Measurements from ENCODE around the gene AGO4.
"Not testable (repeated sequence)": the region's sequence is repeated elsewhere in the genome, so short reads cannot be mapped to it uniquely, and the experiment has no call there.

Gene AGO4

DNA sequence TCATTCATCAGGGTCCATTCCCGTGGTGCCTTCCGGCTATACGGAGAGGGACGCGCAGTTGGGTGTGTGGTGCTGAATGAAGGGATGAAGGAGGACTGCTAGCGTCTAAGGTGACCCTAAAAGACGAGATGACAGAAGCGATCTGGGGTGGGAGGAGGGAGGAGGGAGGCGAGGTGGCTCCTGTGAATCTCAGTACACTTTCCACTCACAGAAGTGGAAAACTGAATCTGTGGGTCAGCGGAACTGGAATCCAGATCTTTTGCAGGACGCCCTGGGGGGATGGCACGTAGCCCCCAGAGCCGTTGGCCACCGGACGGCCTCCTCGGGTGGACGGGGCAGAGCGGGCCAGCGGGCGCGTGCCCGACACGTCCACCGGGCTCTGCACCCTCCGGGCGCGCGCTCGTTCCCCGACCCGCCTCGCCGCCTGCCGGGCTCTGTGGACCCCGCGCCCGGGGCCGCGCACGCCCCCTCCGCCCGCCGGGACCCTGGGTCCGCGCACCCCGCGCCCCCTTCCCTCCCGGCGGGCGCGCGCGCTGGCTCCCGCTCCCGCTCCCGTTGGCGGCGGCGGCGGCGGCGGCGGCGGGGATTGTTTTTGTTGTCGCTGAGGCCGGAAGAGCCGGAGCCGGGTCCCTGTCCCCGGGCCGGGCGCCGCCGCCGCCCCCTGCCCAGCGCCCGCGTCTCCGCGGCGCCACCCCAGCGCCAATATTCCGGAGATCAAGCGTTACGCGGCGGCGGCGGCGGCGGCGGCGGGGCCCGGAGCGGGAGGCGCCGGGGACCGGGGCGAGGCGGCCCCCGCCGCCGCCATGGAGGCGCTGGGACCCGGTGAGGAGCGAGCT is at the start of gene AGO4:
AGO4 (plus strand) TSS at position 403 of the 836 bp plus-strand sequence; CDS start at position 804, 401 bp downstream.
- DNase-seq (ENCODE audit: low read depth), result no peak

DNA sequence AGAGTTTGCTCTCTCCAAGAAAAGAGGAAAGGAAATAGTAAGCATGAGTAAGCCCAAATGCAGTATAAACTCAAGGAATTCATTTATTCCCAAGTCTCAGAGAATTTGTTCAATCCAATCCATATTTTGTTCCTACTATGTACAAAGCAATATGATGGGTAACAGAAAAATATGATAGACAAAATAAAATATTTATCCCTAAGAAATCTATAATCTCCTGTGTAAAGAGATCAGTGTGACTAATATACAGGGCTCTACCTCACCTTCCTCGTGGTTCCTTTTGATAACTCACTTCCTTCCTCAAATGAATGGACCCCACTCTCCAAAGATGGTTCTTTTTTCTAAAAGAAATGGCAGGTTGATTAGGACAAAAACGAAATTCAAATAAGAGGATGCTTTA is 45.7 kb upstream of the AGO4 start:
- no peak for DNase-seq (ENCODE audit: low read depth)

DNA sequence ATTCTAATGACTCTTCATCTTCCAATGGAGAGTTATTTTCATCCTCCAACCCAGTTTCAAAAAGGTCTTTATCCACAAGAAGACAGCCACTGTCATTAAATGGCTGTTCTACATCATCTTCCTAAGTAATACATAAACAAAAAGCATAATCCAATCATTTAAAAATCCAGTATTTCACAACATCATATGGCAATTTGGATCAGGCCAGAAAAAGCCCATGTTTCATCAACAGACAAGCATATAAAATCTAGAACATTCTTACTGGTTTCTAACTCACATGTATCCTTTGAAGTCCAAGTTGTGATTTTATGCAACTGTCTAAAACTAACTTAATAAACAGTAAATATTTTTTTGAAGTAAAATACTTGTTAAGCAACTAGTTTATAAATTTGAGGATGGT is 44.6 kb upstream of the AGO4 start:
- DNase-seq (ENCODE audit: low read depth), result no peak

DNA sequence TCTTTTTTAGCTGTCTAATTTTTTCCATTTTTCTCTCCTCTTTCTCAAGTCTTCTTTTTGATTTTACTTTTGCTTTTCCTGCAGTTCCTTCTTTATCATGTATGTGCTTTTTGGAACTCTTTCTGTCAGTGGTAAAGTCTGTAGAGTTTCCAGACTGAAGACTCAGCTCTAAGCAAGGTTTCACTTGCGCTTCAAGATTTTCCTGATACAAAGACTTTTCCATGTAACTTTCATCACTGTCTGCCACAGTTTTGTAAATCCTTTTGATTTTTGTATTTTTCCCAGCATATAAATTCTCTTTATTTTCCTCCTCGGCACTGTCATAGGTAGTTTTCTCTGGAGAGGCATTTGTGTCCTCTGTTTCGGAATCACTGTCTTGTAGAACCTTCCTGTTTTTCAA is 43.5 kb upstream of the AGO4 start:
- DNase-seq (ENCODE audit: low read depth), result no peak

DNA sequence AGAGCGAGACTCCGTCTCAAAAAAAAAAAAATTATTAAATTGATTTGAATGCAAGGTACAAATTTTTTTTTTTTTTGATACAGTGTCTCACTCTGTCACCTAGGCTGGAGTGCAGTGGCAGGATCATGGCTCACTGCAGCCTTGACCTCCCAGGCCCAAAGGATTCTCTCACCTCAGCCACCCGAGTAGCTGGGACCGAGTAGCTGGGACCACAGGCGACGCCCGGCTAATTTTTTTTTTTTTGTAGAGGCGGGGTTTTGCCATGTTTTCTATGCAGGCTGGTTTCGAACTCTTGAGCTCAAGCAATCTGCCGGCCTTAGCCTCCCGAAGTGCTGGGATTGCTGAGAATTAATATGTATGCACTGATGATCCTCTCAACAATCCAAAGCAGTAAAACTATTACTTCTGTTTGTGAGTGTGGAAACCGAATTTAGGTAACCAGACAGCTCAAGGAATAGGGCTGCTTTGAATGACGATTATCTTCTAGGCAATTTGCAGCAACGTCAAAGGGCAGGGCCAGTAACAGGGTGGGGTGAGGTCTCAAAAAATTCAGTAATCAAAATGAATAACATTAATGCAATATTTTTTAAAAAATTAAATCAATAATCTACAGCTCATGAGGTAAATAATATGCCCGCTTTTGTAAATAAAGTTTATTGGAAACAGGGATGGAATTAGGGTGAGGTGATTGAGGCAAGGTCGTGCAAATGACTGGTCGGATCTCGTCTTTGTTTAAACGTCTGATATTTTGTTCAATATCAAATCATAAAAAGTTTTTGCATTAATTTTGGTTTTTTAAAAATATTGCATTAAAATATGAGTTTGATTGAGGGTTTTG is 39.2 kb upstream of the AGO4 start:
- DNase-seq (ENCODE audit: low read depth), result no peak

DNA sequence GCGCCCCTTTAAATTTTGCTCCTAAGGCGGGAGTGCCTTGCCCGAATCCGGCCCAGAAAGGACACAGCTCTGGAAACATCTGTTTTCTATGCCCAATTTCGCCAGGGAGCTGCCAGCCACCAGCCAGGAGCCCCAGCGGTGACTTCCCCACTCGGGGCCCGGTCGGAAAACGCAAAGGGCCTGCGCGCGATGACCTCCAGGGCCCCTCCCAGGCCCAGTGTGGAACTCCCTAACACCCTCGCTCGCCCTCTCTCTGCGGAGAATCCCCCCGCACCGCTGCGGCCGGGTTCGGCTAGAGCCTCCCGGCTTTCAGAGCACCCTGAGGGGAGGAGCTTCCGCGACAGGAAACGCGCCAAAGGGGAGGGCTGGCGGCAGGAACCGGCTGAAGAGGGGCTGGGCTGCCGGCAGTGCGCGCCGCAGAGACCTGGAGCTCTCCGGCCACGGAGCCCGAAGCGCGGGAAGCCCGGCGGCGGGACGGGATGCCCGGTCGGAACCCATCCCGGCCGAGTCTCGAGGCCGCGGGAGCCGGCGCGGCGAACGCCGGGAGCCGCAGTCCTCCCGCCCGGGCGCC is 38.5 kb upstream of the AGO4 start:
- peak; percentile 66 for DNase-seq (ENCODE audit: low read depth)

DNA sequence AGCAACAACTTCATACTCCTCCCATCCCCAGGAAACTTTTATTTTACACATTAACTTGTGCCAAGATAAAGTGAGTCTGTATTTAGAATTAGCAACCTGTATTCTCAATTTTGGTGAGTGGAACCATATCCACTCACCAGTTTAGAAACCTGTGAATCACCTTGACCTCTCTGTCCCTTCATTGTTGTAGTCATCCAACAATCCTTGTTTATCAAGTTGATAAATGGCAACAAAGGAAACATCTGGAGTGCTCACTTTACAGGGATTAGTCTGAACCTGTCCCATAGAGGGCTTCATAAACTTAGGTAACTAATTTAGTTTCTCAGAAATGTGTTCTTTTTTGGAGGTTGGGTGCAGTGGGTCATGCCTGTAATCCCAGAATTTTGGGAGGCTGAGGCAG is 34.1 kb upstream of the AGO4 start:
- DNase-seq (ENCODE audit: low read depth), result no peak

DNA sequence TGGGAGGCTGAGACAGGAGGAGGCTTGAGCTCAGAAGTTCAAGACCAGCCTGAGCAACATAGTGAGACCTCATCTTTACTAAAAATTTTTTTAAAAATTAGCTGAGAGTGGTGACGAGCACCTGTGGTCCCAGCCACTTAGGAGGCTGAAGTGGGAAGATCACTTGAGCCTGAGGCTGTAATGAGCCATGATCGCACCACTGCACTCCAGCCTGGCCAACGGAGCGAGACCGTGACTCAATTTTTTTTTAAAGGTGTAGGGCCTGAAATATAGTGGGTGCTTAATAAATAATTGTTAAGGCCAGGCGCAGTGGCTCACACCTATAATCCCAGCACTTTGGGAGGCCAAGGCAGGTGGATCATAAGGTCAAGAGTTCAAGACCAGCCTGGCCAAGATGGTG is 31.6 kb upstream of the AGO4 start:
- DNase-seq (ENCODE audit: low read depth), result not testable (repeated sequence)

DNA sequence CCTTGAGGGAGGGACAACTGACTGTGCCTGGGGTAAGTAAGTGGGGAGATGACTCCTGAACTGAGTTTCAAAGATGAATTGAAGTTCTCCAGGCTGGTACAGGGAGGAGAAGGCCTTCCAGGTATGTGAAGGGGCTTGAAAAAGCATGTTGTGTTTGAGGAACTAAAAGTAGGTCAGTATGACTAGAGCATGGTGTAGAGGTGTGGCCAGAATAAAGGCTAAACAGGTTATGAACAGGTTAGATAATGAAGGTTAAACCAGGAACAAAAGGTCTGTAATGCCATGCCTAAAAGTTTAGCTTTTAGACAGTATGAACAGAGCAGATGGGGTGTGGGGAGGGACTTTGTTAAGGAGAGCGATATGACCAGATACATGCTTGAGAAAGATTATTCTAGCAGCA is 30.7 kb upstream of the AGO4 start:
- no peak for DNase-seq (ENCODE audit: low read depth)

DNA sequence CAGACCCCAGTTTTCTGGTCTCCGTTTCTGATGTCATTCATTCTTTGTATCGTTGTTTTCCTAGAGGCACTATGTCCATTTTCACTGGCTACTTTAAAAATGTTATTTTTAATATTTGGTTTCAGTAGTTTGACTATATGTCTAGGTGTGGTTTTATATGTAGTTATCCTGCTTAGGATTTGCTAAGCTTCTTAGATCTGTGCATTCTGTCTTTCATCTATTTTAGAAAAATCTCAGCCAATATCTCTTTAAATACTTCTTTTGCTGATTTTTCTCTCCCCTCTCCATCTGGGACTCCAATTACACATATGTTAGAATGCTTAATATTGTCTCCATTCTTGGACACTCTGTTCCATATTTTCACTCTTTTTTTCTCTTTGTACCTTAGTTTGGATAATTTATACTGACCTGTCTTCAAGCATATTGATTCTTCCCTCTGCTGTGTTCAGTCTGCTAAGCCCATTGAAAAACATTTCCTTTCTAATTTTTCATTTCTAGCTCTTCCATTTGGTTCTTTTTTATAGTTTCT is 24.7 kb upstream of the AGO4 start:
- DNase-seq (ENCODE audit: low read depth), result no peak

DNA sequence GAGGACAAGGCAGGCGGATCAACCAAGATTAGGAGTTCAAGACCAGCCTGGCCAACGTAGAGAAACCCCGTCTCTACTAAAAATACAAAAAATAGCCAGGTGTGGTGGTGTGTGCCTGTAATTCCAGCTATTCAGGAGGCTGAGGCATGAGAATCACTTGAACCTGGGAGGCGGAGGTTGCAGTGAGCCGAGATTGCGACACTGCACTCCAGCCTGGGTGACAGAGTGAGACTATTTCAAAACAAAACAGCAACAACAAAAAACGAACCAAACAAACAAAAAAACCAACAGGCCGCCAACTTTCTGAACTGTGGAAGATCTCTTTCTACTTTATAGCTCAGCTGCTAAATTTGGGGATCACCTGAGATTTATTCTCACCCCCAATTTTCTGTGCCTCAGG is 23.5 kb upstream of the AGO4 start:
- not testable (repeated sequence) for DNase-seq (ENCODE audit: low read depth)

DNA sequence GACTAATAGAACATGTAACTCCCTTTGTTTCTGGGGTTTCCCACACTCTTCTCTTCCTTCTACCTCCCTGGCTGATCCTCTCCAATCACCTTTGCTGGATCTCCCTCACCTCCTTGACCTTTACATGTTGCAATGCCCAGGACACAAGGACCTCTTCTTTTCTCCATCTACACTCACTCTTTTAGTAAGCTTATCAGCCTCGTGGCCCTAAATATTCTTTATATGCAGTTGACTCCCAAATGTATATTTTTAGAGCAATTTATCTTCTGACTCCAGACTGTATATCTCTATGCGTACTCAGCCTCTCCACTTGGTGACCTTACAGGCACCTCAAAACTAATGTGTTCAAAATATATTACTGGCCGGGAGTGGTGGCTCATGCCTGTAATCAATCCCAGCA is 19.7 kb upstream of the AGO4 start:
- DNase-seq (ENCODE audit: low read depth), result no peak

DNA sequence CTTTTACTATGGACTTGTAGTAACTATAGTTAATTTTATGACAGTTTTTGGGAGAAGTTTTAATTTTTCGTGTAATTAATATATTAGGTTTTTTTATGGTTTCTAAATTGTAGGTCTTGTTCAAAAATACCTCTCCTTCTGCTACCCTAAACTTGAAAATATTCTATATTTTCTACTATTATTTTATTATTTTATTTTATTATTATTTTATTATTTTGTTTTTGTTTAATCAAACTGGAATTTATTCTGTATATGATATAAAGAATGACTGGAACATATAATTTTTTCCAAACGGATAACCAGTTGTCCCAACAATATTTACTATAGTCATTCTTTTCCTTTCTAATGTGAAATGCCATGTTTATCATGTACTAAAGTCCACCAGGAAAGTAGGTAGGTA is 17.1 kb upstream of the AGO4 start:
- DNase-seq (ENCODE audit: low read depth), result no peak

DNA sequence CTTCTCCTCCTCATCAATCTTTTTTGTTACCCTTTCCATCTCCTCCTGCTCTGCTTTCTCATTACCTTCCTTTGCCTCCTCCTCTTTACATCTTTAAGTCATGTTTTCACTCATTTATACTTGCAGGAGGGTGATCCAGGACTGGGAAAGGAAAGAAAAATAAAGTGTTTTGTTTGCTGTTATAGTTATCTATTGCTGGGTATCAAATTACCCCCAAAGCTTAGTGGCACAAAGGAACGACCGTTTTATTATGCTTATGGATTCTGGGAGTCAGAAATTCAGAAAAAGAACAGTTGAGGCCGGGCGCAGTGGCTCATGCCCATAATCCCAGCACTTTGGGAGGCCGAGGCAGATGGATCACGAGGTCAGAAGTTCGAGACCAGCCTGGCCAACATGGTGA is 12.5 kb upstream of the AGO4 start:
- DNase-seq (ENCODE audit: low read depth), result no peak

DNA sequence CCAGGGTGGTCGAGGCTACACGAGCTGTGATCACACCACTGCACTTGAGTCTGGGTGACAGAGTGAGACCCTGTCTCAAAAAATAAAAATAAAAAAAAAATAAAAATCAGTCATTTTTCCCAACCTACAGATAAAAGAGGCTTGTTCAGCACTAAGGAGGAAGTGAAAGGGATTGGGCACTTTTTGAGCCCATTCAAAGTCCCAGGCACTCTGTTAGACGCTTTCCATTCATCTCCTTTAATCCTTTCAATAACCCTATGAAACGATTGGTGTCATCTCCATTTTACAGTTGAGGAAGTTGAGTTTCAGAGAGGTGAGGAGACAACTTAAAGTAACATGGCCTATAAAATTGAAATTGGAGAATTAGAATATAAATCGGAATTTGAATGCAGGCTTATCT is 10.4 kb upstream of the AGO4 start:
- DNase-seq (ENCODE audit: low read depth), result no peak

DNA sequence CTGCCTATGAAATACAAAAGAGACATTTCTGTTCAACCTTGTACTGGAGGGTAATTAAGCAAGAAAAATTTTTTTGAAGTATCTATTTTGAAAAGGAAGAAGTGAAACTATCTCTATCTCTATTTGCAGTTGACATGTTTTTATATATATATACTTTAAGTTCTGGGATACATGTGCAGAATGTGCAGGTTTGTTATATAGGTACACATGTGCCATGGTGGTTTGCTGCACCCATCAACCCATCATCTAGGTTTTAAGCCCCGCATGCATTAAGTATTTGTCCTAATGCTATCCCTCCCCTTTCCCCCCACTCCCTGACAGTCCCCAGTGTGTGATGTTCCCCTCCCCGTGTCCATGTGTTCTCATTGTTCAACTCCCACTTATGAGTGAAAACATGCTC is 9.8 kb upstream of the AGO4 start:
- DNase-seq (ENCODE audit: low read depth), result not testable (repeated sequence)

DNA sequence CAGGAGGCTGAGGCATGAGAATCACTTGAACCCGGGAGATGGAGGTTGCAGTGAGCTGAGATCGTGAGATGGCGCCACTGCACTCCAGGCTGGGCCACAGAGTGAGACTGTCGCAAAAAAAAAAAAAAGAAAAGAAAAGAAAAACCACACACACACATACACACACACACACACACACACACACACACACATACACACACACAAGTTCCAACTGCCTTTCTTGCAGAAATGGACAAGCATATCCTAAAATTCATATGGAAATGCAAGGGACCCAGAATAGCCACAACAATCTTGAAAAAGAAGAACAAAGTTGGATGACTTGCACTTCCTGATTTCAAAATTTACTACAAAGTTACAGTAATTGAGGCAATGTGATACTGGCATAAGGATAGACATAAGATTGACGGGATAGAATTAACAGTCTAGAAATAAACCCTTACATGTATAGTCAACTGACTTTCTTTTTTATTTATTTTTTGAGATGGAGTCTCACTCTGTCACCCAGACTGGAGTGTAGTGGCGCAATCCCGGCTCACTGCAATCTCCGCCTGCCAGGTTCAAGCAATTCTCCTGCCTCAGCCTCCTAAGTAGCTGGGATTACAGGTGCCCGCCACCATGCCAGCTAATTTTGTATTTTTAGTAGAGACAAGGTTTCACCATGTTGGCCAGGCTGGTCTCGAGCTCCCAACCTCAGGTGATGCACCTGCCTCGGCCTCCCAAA is 7.5 kb upstream of the AGO4 start:
- not testable (repeated sequence) for DNase-seq (ENCODE audit: low read depth)

DNA sequence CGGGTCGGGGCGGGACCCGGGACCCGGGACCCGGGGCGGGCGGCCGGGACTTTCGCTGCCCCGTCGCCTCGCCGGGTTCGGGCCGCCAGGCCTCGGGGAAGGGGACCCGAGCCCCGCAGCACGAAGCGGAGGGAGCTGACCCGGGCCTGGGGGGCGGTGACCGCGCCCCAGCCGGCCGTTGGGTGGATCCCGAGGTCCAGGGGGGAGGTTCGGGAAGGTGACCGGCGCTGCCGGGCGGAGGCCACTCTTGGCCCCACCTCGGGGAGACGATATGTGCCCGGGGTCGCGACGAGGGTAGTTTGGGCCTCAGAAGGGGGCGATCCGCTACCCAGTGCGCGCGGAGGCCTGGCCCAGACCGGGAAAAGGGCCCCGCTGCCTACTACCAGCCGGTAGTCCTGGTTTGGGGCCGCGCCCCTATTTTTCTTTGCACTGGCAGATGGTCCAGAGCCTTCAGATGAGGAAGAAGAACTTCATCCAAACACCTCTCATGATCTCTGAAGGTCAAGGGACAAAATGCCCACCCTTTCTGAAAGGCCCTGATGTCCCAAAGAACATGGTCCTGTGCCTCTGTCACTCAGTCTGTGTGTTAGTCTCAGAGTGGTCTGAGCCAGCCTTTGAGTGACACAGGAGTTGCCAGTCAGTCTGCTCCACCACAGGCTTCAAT is 766 bp downstream of the AGO4 start:
- DNase-seq (ENCODE audit: low read depth), result no peak

DNA sequence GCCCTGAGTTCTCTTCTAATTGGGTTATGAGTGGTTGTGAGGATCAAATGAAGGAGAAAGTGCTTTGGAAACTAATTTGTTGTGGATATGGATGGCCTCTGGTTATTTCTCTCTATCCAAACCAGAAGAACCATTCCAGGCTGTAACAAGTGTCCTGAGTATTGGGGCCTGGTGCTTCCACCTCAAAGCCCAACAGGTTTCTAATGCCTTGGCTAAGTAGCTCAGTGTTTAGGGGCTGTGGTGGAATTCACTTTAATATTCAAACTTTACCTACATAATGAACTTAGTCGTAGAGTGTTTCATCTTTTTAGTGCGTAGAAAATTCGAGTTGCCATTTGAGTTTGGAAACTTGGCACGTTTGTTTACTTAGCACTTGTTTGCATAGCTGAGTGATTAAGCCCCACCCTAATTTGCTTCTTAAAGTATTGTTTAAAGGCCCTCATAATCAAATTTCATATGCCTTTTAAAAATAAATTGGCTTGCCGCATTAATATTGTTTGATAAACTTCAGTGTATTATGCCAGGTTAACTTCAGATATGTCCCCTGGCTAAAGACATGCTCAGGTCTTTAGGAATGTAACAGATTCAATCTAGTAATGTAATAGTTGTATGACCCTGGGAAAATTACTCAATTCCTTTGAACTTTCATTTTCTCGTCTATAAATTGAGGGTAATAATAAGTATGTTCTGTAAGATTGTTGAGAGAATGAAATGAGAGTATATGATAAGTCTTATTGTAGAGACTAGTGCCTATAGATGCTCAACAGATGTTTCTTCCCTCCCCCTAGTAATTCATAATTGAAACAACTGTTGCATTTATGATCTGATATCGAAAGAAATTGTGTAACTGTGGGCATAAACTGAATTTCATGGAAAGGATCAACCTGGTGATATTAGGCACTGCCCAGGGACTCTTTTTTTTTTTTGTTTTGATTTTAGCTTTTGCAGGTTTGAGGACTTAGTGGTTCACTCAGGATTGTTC is 1.6 kb downstream of the AGO4 start:
- DNase-seq (ENCODE audit: low read depth), result no peak

Measured in stimulated activated CD8-positive, alpha-beta memory T cell treated with anti-CD3 and anti-CD28 coated beads, Interleukin-7, amount 100 ng/mL, for 24 hours (primary cell).